GM18861 (cell line): Measurements from ENCODE around the gene KAT6B.
A peak's percentile ranks its signal among the peaks of the same experiment; 100 is the strongest.

Experiments
- ATAC-seq: cut with Tn5 transposase; IDR thresholded peaks from one replicate; pipeline ENCODE4 v1.9.1; 2021; ENCODE audit not compliant: unreplicated experiment

The KAT6B gene

GRCh38 chr10:74977913-74978847 lies 151.8 kb downstream of the KAT6B start:
- peak; percentile 79 for ATAC-seq

GRCh38 chr10:74981831-74982633 lies 155.6 kb downstream of the KAT6B start:
- no peak for ATAC-seq

- ATAC-seq, result no peak
These were observed 156.2 kb downstream of the KAT6B start for GRCh38 chr10:74982634-74982982.

- ATAC-seq, result no peak
These were observed 157.0 kb downstream of the KAT6B start for GRCh38 chr10:74983383-74983782.

GRCh38 chr10:74987339-74988053 lies 161.1 kb downstream of the KAT6B start:
- ATAC-seq, result no peak

GRCh38 chr10:74988054-74988775 lies 161.8 kb downstream of the KAT6B start:
- ATAC-seq, result no peak

GRCh38 chr10:74988832-74989561 lies 162.6 kb downstream of the KAT6B start:
- no peak for ATAC-seq

GRCh38 chr10:74991435-74991834 lies 165.0 kb downstream of the KAT6B start:
- ATAC-seq, result no peak

- no peak for ATAC-seq
These were observed 165.7 kb downstream of the KAT6B start for GRCh38 chr10:74992068-74992467.

GRCh38 chr10:74993649-74994048 lies 167.2 kb downstream of the KAT6B start:
- ATAC-seq, result no peak

- ATAC-seq, result no peak
These were observed 168.5 kb downstream of the KAT6B start for GRCh38 chr10:74994854-74995253.

- ATAC-seq, result no peak
These were observed 169.4 kb downstream of the KAT6B start for GRCh38 chr10:74995806-74996205.

- ATAC-seq, result no peak
These were observed 170.8 kb downstream of the KAT6B start for GRCh38 chr10:74997163-74997562.

- peak; percentile 79 for ATAC-seq
These were observed 174.4 kb downstream of the KAT6B start for GRCh38 chr10:75000748-75001321.

GRCh38 chr10:75001715-75002350 lies 175.4 kb downstream of the KAT6B start:
- no peak for ATAC-seq

- no peak for ATAC-seq
These were observed 175.9 kb downstream of the KAT6B start for GRCh38 chr10:75002351-75002725.

GRCh38 chr10:75002967-75003594 lies 176.7 kb downstream of the KAT6B start:
- no peak for ATAC-seq

GRCh38 chr10:75003891-75004290 lies 177.5 kb downstream of the KAT6B start:
- ATAC-seq, result no peak

- ATAC-seq, result no peak
These were observed 181.2 kb downstream of the KAT6B start for GRCh38 chr10:75007646-75008045.
